Measurements from ENCODE around the gene CHMP6. TPM values are rescaled to one million over a fixed set of nuclear protein-coding genes. Genes with fewer than 3 reads are reported as not detected.
"Not testable (repeated sequence)": the region's sequence is repeated elsewhere in the genome, so short reads cannot be mapped to it uniquely, and the experiment has no call there.

CHMP6 gene
- total RNA-seq, 2 experiments from 2014 or later: 30.3 to 31.6 TPM

GRCh38 chr17:81009136-81009535 is 17.5 kb downstream of the CHMP6 start:
- Mint-ChIP-seq H3K4me1 (peaks cover 5% of the 10 kb centered on the region), H3K4me3 (no peak overlapping the region), H3K27ac (no peak overlapping the region), H3K27me3 (peaks cover 29% of the 10 kb centered on the region), H3K9me3 (peaks cover 4% of the 10 kb centered on the region), H3K36me3 (ENCODE audit: low read depth) (no peaks in the 10 kb centered on the region)
- ChIA-PET POLR2A (no interaction called here), CTCF (no interaction called here)
- no peak for DNase-seq

GRCh38 chr17:81010935-81011334 is 19.3 kb downstream of the CHMP6 start:
- no peak overlapping the region for H3K27ac Mint-ChIP-seq
- H3K4me3 Mint-ChIP-seq: no peak overlapping the region
- ChIA-PET CTCF (interaction anchor here (1.3 kb wide), 1 partner anchor 13 kb away, joined by 3 read pairs; no protein-coding TSS in a partner anchor), POLR2A (no interaction called here)
- peaks cover 3% of the 10 kb centered on the region for H3K36me3 Mint-ChIP-seq (ENCODE audit: low read depth)
- H3K4me1 Mint-ChIP-seq: peaks cover 3% of the 10 kb centered on the region
- peaks cover 6% of the 10 kb centered on the region for H3K9me3 Mint-ChIP-seq
- no peak for DNase-seq
- peaks cover 22% of the 10 kb centered on the region for H3K27me3 Mint-ChIP-seq

GRCh38 chr17:81011951-81012350 is 20.3 kb downstream of the CHMP6 start:
- Mint-ChIP-seq H3K9me3 (peaks cover 12% of the 10 kb centered on the region), H3K27ac (no peak overlapping the region), H3K4me1 (peaks cover 10% of the 10 kb centered on the region), H3K4me3 (no peak overlapping the region), H3K27me3 (peaks cover 13% of the 10 kb centered on the region), H3K36me3 (ENCODE audit: low read depth) (peaks cover 11% of the 10 kb centered on the region)
- no peak for DNase-seq
- POLR2A ChIA-PET: no interaction called here
- CTCF ChIA-PET: no interaction called here

DNA sequence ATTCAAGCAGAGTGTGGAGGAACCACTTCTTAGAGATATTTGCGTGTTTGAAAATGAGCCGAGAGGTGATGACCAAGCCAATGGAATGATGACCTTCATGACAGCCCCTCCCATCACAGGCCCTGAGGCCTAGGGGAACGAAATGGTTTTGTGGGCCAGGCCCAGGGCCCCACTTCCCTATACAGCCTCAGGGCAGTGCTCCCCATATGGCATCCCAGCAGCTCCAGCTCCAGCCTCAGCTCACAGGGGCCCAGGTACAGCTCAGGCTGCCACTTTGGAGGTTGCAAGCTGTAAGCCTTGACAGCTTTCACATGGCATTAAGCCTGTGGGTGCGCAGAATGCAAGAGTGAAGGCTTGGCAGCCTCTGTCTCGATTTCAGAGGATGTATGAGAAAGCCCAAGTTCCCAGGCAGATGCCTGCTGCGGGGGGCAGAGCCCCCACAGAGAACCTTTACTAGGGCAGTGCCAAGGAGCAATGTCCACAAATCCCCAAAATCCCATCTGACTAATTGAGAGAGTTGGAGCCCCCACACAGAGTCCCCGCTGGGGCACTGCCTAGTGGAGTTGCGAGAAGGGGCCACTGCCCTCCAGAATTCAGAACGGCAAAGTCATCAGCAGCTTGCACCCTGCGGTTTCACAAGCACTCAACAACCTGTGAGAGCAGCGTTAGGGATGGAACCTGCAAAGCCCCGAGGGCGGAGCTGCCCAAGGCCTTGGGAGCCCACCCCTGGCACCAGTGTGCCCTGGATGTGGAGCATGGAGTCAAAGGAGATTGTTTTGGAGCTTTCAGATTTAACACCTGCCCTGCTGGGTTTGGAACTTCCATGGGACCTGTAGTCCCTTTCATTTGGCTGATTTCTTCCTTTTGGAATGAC is 21.2 kb downstream of the CHMP6 start:
- Mint-ChIP-seq H3K27ac (no peak overlapping the region), H3K4me3 (no peak overlapping the region), H3K9me3 (peaks cover 12% of the 10 kb centered on the region), H3K27me3 (peaks cover 8% of the 10 kb centered on the region), H3K4me1 (peaks cover 17% of the 10 kb centered on the region), H3K36me3 (ENCODE audit: low read depth) (peaks cover 12% of the 10 kb centered on the region)
- no peak for DNase-seq
- CTCF ChIA-PET: no interaction called here
- POLR2A ChIA-PET: interaction anchor here (0.6 kb wide), 1 partner anchor 822 kb away, joined by 4 read pairs; no protein-coding TSS in a partner anchor

- POLR2A ChIA-PET: no interaction called here
These were observed 22.0 kb downstream of the CHMP6 start for GRCh38 chr17:81013642-81014041.

DNA sequence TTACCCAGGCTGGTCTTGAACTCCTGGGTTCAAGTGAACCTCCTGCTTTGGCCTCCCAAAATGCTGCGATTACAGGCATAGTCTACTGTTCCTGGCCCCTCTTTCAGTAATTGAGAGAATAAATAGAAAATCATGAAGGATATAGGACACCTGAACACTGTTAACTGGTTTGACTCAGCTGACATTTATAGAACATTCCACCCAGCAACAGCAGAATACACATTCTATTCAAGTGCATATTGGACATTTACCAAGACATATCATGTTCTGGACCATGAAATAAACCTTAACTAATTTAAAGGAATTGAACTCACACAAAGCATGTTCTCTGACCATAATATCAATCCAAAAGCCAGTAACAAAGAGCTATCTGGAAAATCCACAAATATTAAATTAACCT is 23.5 kb downstream of the CHMP6 start:
- Mint-ChIP-seq H3K36me3 (ENCODE audit: low read depth) (peaks cover 12% of the 10 kb centered on the region), H3K9me3 (peaks cover 12% of the 10 kb centered on the region), H3K4me3 (no peak overlapping the region), H3K27ac (no peak overlapping the region), H3K4me1 (peaks cover 38% of the 10 kb centered on the region), H3K27me3 (peaks cover 6% of the 10 kb centered on the region)
- no peak for DNase-seq
- ChIA-PET CTCF (interaction anchor here (1.4 kb wide), 1 partner anchor 9 kb away, joined by 5 read pairs; no protein-coding TSS in a partner anchor), POLR2A (no interaction called here)

More at GRCh38 chr17:81013642-81014041, 22.0 kb downstream of the CHMP6 start:
- Mint-ChIP-seq H3K9me3 (peaks cover 12% of the 10 kb centered on the region), H3K4me3 (no peak overlapping the region), H3K27me3 (peaks cover 6% of the 10 kb centered on the region), H3K27ac (no peak overlapping the region), H3K4me1 (peaks cover 25% of the 10 kb centered on the region), H3K36me3 (ENCODE audit: low read depth) (peaks cover 12% of the 10 kb centered on the region)
- CTCF ChIA-PET: no interaction called here
- DNase-seq: no peak

DNA sequence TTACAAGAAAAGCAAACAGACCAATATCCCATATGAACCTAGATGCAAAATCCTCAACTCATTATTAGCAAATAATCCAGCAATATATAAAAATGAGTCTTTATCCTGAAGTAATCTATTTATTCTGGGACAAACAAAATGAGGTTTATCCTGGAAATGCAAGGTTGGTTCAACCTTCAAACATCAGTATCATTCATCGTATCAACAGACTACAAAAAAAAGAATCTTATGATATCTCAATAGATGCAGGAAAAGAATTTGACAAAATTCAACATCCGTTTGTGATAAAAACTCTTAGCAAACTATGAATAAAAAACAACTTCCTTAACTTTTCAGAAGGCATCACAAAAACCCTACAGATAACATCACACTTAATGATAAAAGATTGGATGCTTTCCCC is 24.9 kb downstream of the CHMP6 start:
- ChIA-PET CTCF (interaction anchor here (1.9 kb wide), 1 partner anchor 85 kb away, joined by 10 read pairs; no protein-coding TSS in a partner anchor), POLR2A (interaction anchor here (1.9 kb wide), 1 partner anchor 10 kb away, joined by 5 read pairs; no protein-coding TSS in a partner anchor)
- Mint-ChIP-seq H3K27ac (peak overlapping the region; percentile 98), H3K27me3 (no peaks in the 10 kb centered on the region), H3K4me3 (no peak overlapping the region), H3K4me1 (peaks cover 42% of the 10 kb centered on the region), H3K9me3 (peaks cover 9% of the 10 kb centered on the region), H3K36me3 (ENCODE audit: low read depth) (peaks cover 12% of the 10 kb centered on the region)
- DNase-seq: no peak

DNA sequence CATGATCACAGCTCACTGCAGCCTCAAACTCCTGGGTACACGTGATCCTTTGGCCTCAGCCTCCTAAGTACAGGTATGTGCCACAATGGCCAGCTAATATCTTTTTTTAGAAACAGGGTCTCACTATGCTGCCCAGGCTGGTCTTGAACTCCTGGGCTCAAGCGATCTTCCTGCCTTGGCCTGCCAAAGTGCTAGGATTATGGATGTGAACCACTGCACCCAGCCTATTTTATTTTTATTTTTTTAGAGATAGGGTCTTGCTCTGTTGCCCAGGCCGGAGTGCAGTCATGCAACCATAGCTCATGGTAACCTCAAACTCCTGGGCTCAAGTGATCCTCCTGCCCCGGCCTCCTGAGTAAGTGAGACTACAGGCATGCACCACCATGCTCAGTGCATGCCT is 25.7 kb downstream of the CHMP6 start:
- POLR2A ChIA-PET: interaction anchor here (1.0 to 3.5 kb wide), 7 partner anchors 10 to 563 kb away, joined by 3 to 17 read pairs (median 6); partner anchors contain the start of genes BAIAP2, CEP131, NDUFAF8 and TEPSIN

GRCh38 chr17:81018044-81018802 is 26.6 kb downstream of the CHMP6 start:
- no peaks in the 10 kb centered on the region for H3K27me3 Mint-ChIP-seq
- H3K27ac Mint-ChIP-seq: peak overlapping the region; percentile 98
- peak; percentile 67 for DNase-seq
- peaks cover 9% of the 10 kb centered on the region for H3K9me3 Mint-ChIP-seq
- peaks cover 48% of the 10 kb centered on the region for H3K4me1 Mint-ChIP-seq
- CTCF ChIA-PET: interaction anchor here (0.7 to 1.9 kb wide), 5 partner anchors 11 to 229 kb away, joined by 3 to 10 read pairs (median 5); no protein-coding TSS in a partner anchor
- POLR2A ChIA-PET: interaction anchor here (0.7 to 3.5 kb wide), 13 partner anchors 11 to 564 kb away, joined by 3 to 17 read pairs (median 5); partner anchors contain the start of genes BAIAP2, CEP131, NDUFAF8 and TEPSIN
- H3K36me3 Mint-ChIP-seq (ENCODE audit: low read depth): peaks cover 12% of the 10 kb centered on the region
- peak overlapping the region; percentile 70 for H3K4me3 Mint-ChIP-seq

More for the DNA sequence above, 25.7 kb downstream of the CHMP6 start:
- Mint-ChIP-seq H3K4me1 (peaks cover 46% of the 10 kb centered on the region), H3K36me3 (ENCODE audit: low read depth) (peaks cover 12% of the 10 kb centered on the region), H3K27ac (peak overlapping the region; percentile 98), H3K4me3 (peak overlapping the region; percentile 70)
- H3K9me3 Mint-ChIP-seq, H3K27me3 Mint-ChIP-seq, DNase-seq: not testable (repeated sequence)
- CTCF ChIA-PET: interaction anchor here (0.7 to 1.9 kb wide), 4 partner anchors 10 to 230 kb away, joined by 3 to 10 read pairs (median 6); no protein-coding TSS in a partner anchor

DNA sequence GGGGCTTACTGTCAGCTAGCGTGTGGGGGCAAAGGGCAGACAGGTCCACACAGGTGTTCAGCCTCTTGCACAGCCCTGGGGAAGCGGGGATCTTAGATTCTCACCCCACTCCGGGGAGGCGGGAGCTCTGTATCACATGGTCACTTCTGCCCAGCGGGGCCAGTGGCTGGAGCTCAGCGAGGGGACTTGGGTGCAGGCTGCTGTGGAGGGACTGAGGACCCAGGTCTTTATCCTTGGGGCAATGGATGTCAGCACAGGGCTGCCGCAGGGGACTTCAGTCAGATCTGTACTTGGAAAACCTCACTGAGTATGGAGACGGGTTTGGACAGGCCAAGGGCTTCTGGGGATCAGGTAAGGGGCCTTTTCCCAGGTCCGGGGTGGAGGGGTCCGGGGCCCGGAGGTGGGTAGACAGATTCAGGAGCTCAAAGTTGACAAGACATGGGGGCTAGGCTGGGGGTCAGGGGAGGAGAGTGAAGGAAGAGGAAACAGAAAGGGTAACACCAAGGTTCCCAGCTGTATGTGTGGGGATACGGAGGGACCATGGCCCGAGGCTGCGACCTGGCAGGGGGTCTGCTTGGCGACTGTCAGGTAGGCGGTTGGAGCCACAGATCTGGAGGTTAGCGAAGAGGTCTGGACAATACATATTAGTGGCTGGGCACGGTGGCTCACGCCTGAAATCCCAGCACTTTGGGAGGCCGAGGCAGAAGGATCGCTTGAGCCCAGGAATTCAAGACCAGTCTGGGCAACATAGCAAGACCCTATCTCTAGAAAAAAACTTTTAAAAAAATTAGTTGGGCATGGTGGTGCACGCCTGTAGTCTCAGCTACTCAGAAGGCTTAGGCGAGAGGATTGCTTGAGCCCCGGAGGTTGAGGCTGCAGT is 28.2 kb downstream of the CHMP6 start:
- POLR2A ChIA-PET: interaction anchor here (0.7 to 3.5 kb wide), 4 partner anchors 15 to 565 kb away, joined by 3 to 17 read pairs (median 4); partner anchors contain the start of gene BAIAP2
- CTCF ChIA-PET: interaction anchor here (1.2 kb wide), 1 partner anchor 17 kb away, joined by 4 read pairs; no protein-coding TSS in a partner anchor
- no peaks in the 10 kb centered on the region for H3K27me3 Mint-ChIP-seq
- H3K9me3 Mint-ChIP-seq: peaks cover 9% of the 10 kb centered on the region
- H3K4me1 Mint-ChIP-seq: peaks cover 54% of the 10 kb centered on the region
- peaks cover 12% of the 10 kb centered on the region for H3K36me3 Mint-ChIP-seq (ENCODE audit: low read depth)
- H3K4me3 Mint-ChIP-seq: peak overlapping the region; percentile 24
- H3K27ac Mint-ChIP-seq: peak overlapping the region; percentile 98
- no peak for DNase-seq

GRCh38 chr17:81020443-81020766 is 28.8 kb downstream of the CHMP6 start:
- POLR2A ChIA-PET: interaction anchor here (3.5 kb wide), 1 partner anchor 14 kb away, joined by 17 read pairs; the partner anchor contains the start of gene BAIAP2
- no peak for DNase-seq
- CTCF ChIA-PET: no interaction called here

More at GRCh38 chr17:81020443-81020766, 28.8 kb downstream of the CHMP6 start:
- Mint-ChIP-seq H3K36me3 (ENCODE audit: low read depth) (peaks cover 11% of the 10 kb centered on the region), H3K27me3 (peaks cover 4% of the 10 kb centered on the region), H3K9me3 (peaks cover 9% of the 10 kb centered on the region), H3K4me3 (no peak overlapping the region), H3K27ac (no peak overlapping the region), H3K4me1 (peaks cover 54% of the 10 kb centered on the region)
